GM19193 (cell line): Measurements from ENCODE around the gene STAMBPL1.

ENCODE experiments used
- POLR2A ChIP-seq: IDR thresholded peaks from 4 replicates; pipeline ENCODE4 v1.6.1; 2011; ENCODE audit not compliant: insufficient read depth, insufficient read length; ENCODE audit errors: extremely low read depth

STAMBPL1 gene

DNA sequence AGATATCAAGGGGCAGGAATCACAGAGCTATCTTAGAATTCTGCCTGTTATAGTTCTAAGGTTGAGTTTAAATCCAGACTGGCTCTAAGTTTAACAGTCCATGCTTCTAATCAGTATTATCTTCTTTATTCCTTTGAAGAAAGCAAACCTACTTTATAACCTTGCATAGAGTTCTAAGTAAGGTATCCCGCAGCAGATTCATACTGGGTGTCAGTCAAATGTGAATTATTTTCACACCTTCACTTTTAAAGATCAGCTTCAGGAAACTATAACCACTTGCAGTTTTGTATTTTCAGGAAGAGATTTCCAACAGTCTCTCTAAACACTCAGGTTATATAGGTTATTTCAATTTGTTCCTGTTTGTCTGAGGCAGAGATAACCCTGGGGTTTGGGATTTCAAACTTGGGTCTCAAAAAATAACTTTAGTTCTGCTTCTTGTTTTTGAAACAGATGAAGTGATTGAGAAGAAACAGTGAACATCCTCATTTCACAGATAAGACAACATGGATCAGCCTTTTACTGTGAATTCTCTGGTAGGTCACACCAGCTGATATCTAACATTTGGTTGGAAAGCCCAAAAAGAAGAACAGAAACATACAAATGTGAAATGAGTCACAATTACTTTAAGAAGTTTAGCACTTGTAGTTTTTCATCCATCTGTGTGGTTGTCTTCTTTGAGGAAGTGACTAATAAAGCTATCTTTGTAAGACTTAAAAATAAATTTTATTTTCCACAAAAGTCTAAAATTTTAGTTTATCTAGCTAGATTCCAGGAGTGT lies 21.4 kb downstream of the STAMBPL1 start:
- no peak for TF ChIP-seq POLR2A

DNA sequence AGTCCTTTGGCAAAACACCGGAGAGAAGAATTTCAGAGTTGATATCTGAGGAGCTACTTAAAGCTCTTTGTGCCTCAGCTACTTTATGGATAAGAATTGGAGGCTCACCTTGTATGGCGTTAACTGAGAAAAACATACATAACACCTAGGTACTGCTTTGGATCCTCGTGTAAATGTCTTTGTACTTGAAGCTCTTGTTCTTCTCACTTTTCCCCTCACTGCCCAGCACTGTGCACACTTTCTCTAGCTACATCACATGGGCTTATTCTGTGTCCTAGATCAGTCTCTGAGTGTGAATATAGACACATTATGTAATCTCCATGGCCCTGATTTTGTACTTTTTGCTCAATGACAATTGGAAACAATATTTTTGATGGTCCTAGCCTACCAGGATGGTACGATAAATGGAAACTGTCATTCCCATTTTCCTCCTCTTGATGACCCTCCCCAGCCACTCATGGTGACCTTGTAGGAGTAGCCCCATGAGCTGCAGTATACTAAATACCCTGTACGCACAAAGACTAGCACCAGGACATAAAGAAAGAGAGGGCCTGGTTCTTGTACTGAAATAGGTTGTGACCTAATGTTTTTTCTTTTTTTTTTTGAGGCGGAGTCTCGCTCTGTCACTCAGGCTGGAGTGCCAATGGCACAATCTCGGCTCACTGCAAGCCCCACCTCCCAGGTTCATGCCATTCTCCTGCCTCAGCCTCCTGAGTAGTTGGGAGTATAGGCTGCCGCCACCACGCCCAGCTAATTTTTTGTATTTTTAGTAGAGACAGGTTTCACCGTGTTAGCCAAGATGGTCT lies 22.1 kb downstream of the STAMBPL1 start:
- no peak for TF ChIP-seq POLR2A

DNA sequence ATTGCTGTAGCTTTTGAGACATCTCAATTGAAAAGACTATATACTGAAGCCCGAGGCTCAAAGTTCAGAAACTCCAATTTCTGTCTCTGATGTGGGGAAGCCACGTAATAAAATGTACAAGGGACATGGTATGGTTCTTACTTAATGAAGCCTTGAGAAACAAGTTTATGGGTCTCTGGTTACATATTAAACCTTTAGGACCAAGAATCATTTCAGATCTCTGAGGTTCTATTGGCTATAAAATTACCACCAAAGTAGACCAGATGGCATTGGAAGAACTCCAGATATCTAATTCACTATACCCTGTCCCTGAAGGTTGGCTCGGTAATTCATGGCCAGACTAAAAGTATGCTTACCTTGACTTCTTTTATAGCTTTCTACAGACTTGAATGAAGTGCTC lies 23.7 kb downstream of the STAMBPL1 start:
- no peak for TF ChIP-seq POLR2A

DNA sequence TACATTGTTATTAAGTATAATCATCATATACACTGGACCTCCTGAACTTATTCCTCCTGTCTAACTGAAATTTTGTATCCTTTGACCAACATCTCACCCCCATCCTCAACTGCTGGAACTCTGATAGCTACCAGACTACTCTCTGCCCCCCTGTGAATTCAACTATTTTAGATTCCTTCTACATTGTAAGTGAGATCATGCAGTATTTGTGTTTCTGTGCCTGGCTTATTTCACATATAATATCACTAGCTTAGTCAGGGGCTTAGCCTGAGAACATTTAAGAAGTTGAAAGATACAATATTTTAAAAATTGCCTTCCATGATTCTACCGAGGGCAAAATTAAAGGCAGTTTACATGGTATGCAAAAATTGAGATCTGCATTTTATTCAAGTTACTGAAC lies 26.9 kb downstream of the STAMBPL1 start:
- no peak for TF ChIP-seq POLR2A

DNA sequence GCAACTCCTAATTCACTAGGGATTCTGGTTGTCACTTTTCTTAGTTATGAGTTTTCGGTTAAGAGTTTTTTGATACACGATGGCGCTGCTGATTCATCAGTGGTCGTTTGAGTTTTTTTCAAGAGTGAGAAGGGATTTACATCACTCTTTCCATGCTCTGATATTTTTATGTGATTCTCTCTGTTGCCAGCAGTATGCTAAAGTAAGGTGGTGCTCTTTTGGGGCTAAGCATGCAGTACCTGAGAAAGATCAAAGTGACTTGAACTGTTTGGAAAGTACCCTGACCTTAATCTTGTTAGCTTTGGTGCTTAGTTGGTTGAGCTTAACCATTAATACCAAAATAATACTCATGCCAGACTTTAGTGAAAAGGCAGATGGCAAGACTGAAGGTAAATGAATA lies 28.1 kb downstream of the STAMBPL1 start:
- no peak for TF ChIP-seq POLR2A

DNA sequence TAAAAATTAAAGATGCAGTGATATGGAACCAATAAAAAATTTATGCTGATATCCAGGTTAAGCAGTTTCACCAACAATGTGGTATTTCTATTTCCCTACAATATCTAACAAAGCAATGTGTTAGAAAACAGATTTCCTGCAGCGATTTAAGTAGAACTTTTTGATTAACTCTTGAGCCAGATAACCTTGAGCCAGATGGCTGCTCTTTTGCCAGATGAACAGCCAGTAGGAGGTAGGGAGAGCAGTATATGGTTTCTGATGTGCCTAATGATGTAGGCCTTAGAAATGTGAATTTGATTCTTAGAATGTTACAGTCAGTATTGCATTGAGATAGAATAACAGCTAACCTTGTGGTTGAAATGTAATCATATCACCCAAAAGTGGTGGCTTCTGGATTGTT lies 31.1 kb downstream of the STAMBPL1 start:
- TF ChIP-seq POLR2A, result no peak

DNA sequence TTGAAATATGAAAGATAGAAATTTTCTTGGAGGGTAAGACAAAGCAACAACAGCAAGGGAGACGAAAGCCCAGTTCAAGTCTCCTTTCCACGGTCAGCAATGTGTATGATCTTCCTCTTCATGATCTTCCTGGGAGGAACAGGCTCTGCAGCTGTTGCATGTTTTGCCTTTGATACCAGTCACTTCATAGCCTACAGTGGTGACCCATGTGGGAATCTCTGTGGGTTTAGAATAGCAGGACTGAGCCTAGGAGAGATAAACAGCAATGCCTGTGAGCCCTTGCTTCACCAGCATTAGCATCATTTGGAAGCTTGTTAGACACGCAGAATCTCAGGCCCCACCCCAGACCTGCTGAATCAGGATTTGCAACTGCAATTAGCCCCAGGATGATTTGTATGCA lies 31.8 kb downstream of the STAMBPL1 start:
- TF ChIP-seq POLR2A, result no peak

DNA sequence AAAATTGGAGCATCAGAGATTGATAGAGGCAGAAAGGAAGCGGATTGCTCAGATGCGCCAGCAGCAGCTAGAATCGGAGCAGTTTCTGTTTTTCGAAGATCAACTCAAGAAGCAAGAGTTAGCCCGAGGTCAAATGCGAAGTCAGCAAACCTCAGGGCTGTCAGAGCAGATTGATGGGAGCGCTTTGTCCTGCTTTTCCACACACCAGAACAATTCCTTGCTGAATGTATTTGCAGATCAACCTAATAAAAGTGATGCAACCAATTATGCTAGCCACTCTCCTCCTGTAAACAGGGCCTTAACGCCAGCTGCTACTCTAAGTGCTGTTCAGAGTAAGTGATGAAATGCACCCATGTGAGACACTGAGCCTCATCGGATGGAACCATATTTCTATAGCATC lies 33.1 kb downstream of the STAMBPL1 start:
- TF ChIP-seq POLR2A, result no peak

DNA sequence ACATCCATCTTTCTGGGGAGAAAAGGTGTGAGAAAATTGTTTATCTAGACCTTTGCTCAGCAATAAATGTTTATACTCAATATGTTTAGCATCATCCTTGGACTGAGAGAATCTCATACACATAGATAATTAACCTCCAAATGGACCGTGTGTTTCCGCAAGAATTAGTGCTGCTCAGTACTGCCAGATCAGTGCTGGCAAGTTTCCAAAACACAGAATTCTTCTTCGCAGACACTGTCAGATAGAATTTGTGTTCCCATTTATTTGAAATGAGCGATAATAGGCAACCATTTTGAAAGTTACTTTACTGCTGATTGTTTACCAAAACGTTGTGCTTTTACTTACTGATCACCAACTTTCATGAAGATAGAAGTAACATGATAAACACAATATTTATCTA lies 33.7 kb downstream of the STAMBPL1 start:
- no peak for TF ChIP-seq POLR2A

DNA sequence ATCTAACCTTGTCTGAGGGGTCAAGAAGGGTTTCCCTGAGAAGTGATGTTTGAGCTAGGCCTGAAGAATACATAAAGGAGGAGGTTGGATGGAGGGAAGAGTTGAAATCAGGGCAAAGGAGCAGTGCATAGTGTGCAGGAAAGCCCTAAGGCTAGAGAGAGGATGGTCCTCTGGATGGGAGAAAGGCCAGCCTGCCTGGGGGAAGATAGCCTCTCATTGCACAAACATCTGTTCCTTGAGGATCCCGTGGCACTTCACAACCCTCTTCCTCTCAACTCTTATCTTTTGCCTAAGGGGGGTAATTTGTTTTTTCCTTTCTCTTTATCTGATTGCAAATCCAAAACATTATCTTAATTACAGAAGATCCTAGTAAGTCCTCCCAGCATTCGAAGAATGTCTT lies 35.7 kb downstream of the STAMBPL1 start:
- TF ChIP-seq POLR2A, result no peak

DNA sequence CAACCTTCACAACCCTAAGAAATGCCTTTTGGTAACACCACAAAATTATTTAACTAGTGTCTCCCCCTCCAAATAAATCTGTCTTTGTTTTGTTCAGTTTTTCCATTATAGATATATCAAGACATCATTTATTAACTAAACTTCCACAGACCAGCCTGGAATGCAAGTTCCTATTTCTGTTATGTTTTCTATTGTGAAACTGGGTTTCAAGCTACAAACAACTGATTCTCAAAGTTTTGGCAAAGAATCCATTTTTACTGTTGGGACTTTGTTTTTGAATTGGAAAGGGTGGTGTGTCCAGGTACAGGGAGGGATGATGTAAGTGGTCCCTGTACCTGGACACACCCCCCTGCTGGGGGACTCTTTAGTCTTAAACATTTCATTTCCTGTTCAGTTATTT lies 36.2 kb downstream of the STAMBPL1 start:
- TF ChIP-seq POLR2A, result no peak

DNA sequence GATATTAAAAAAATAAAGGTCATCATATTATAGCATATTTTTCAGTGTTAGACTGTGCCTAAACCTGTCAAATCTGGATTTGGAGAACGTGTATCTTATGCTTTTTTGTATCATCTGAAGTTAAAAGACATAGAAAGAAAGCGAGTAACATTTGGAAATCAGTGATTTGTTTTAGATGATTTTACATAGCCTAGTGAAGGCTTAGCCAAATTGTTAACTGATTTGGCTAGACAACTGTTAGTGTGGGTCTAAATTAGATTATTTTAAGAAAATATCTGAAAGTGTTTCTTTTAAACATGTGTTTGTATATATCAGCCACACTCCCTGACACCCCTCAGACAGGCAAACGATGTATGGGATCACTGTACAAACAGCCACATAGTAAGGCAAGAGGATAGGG lies 36.9 kb downstream of the STAMBPL1 start:
- no peak for TF ChIP-seq POLR2A

DNA sequence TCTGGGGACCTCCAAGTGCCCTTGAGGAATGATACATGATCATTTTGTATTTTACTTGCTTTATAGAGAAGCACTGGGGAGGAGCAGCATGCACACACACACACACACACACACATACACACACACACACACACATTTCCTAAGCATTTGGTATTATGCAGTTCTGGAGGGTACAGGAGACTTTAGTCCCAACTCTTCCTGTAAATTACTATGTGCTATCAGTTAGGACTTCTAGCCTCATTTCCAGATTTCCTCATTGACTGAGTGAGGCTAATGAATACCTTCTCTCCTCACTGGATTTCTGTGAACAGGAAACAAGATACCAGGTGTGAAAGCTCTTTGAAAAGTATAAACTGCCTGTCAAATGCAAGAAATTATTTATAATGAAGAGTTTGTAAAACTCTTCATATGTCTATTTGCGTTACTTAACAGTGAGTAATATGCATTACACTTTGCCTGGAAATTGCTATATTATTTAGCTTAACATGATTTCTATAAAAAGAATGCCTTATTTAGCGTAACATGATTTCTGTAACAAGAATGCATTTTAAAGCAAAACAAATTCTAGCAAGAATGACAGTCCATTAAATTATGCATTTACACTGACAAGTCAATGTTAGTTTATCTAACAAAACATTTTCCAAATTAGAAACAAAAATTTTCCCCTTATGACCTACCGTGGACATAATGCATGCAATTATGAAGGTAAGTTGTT lies 38.3 kb downstream of the STAMBPL1 start:
- TF ChIP-seq POLR2A, result no peak

DNA sequence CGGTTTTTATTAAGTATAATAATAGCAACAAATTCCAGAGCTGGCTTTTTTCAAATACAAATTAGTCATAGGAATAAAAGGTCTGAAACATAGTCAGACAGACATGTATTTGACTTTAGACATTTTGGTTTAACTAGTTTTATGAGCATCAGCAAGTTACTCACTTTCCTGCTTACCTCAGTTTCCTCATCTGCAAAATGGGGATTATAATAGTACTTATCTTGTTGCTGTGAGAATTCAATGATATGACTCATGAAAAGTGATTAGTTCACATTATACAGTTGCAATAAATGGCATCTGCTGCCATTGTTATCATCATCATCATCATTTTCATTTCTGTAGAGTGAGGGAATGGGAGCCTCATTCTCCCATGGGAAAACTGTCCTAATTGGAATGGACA lies 39.0 kb downstream of the STAMBPL1 start:
- TF ChIP-seq POLR2A, result no peak

DNA sequence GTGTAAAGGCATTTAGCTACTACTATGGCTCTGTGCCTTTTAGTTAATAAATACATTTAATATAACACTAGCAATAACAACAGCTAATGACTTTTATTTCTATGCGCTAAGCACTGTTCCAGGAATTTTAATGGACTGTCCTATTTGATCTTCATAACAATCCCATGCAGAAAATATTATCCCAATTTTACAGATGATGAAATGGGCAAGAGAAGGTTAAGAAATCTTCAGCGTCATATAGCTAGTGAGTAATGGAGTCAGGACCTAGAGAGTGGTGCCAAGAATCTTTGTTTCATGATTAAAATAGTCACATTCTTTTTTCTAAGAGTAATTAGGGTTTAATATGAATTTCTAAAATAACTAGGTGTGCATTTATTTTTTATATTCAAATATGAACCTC lies 40.2 kb downstream of the STAMBPL1 start:
- no peak for TF ChIP-seq POLR2A
